GM06990 (cell line): ENCODE data around the gene GAPT.

Experiments used
- DNase-seq: peaks from one replicate; pipeline ENCODE4 v3.0.0-alpha.2; 2011; ENCODE audit not compliant: insufficient read length; ENCODE audit errors: extremely low read depth
- H3K27me3 ChIP-seq: replicated peaks from 2 replicates; pipeline ENCODE4 v1.6.0; 2011; ENCODE audit warnings: low read length; ENCODE audit not compliant: control insufficient read depth, insufficient read depth
- H3K36me3 ChIP-seq: 2 replicates; pipeline ENCODE4 v1.5.1; 2011; ENCODE audit warnings: low read length; ENCODE audit not compliant: control insufficient read depth, insufficient read depth
- H3K4me3 ChIP-seq: replicated peaks from 2 replicates; pipeline ENCODE4 v1.5.1; 2011; ENCODE audit warnings: low read depth, mild to moderate bottlenecking, control low read depth, low read length
- TF ChIP-seq, protein P1 (sequence below): IDR thresholded peaks from 2 replicates; pipeline ENCODE4 v1.5.1; 2011; ENCODE audit warnings: low read length, control low read depth, mild to moderate bottlenecking, inconsistent platforms; ENCODE audit not compliant: insufficient read depth, poor library complexity, severe bottlenecking

GAPT gene

DNA sequence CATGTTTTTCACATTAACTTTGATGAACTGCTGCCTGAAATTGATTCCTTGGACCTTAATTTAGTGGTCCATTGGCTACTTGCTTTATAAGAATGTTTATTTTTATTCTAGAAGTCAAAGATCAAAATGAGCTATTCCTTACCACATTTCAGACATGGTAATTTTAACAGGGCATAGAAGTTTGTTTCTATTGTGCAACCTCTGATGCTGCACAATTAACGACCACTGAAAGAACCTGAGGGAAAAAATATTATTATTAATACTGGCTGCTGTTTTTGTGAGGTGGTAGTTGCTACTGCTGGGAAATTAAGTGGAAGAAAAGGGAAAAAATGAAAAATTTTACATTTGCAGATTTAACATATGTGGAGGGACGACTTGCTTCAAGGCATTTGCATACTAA is 53.7 kb downstream of the GAPT start:
- TF ChIP-seq, protein P1, sequence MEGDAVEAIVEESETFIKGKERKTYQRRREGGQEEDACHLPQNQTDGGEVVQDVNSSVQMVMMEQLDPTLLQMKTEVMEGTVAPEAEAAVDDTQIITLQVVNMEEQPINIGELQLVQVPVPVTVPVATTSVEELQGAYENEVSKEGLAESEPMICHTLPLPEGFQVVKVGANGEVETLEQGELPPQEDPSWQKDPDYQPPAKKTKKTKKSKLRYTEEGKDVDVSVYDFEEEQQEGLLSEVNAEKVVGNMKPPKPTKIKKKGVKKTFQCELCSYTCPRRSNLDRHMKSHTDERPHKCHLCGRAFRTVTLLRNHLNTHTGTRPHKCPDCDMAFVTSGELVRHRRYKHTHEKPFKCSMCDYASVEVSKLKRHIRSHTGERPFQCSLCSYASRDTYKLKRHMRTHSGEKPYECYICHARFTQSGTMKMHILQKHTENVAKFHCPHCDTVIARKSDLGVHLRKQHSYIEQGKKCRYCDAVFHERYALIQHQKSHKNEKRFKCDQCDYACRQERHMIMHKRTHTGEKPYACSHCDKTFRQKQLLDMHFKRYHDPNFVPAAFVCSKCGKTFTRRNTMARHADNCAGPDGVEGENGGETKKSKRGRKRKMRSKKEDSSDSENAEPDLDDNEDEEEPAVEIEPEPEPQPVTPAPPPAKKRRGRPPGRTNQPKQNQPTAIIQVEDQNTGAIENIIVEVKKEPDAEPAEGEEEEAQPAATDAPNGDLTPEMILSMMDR, result no peak
- DNase-seq, result no peak
- no peaks in the 10 kb centered on the region for H3K27me3 ChIP-seq
- H3K36me3 ChIP-seq, result no peaks in the 10 kb centered on the region
- no peak overlapping the region for H3K4me3 ChIP-seq

DNA sequence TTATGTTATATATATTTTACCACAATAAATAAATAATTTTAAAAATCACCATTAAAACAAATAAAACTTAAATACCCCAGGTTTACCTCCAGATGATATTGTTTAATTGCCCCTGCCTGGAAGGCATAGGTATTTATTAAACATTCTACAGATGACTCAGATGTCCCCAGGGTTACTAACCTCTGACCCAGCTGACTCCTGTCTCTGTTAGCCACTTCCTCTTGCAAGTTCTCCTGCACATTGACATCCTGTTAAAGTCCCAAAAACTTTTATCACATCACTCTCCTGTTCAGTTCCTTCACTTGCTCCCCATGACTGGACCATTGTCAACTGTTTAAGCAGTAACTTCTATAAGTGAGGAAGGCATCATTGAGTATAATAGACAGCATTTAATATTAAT is 54.7 kb downstream of the GAPT start:
- Histone ChIP-seq H3K4me3 (no peak overlapping the region), H3K36me3 (no peaks in the 10 kb centered on the region), H3K27me3 (no peaks in the 10 kb centered on the region)
- TF ChIP-seq, protein P1, result no peak
- DNase-seq, result peak; percentile 3
